Measurements from ENCODE around the gene PLEKHG5.

DNA sequence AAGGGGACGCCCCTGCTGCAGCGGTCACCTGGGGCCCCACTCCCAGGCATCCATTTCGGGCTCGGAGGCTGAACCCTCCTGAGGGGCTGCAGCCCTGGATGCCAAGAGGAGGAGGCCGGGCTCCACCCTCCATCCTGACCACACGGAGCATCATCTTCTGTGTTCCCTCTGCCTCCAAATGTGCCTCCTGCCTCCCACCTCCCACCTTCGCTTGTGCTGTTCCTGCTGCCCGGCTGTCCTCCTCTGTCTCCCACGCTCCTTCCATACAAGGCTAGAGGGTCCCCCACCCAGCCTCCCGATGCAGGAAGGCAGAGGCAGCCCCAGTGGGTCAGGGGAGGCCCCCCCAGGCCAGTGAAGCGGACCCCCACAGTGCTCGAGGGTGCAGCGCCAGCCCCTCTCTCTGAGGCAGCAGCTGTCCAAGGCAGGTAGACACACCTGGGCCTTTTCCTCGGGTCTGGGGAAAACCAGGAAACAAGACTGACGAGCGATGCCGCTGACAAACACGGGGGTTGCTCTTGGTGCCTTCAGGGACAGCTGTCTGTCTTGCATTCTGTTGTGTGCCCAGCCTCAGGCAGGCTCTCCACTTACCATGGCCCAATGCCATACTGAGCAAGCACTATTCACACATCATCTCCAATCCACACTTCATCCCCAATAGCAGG, 16.8 kb upstream of the PLEKHG5 start:
- TF ChIP-seq TAF1 (conservative IDR thresholded peaks at IDR 0.05) (no peak), GABPA (IDR thresholded peaks at IDR 0.05 in 1 of 2, conservative IDR thresholded peaks at IDR 0.05 in 1 of 2) (no peak), RXRA (IDR thresholded peaks at IDR 0.05) (no peak)
- TF ChIP-seq, protein P1, sequence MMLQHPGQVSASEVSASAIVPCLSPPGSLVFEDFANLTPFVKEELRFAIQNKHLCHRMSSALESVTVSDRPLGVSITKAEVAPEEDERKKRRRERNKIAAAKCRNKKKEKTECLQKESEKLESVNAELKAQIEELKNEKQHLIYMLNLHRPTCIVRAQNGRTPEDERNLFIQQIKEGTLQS (IDR thresholded peaks at IDR 0.05) = no peak
- TF ChIP-seq, protein P2, sequence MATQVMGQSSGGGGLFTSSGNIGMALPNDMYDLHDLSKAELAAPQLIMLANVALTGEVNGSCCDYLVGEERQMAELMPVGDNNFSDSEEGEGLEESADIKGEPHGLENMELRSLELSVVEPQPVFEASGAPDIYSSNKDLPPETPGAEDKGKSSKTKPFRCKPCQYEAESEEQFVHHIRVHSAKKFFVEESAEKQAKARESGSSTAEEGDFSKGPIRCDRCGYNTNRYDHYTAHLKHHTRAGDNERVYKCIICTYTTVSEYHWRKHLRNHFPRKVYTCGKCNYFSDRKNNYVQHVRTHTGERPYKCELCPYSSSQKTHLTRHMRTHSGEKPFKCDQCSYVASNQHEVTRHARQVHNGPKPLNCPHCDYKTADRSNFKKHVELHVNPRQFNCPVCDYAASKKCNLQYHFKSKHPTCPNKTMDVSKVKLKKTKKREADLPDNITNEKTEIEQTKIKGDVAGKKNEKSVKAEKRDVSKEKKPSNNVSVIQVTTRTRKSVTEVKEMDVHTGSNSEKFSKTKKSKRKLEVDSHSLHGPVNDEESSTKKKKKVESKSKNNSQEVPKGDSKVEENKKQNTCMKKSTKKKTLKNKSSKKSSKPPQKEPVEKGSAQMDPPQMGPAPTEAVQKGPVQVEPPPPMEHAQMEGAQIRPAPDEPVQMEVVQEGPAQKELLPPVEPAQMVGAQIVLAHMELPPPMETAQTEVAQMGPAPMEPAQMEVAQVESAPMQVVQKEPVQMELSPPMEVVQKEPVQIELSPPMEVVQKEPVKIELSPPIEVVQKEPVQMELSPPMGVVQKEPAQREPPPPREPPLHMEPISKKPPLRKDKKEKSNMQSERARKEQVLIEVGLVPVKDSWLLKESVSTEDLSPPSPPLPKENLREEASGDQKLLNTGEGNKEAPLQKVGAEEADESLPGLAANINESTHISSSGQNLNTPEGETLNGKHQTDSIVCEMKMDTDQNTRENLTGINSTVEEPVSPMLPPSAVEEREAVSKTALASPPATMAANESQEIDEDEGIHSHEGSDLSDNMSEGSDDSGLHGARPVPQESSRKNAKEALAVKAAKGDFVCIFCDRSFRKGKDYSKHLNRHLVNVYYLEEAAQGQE (IDR thresholded peaks at IDR 0.05) = no peak
- TF ChIP-seq, protein P3, sequence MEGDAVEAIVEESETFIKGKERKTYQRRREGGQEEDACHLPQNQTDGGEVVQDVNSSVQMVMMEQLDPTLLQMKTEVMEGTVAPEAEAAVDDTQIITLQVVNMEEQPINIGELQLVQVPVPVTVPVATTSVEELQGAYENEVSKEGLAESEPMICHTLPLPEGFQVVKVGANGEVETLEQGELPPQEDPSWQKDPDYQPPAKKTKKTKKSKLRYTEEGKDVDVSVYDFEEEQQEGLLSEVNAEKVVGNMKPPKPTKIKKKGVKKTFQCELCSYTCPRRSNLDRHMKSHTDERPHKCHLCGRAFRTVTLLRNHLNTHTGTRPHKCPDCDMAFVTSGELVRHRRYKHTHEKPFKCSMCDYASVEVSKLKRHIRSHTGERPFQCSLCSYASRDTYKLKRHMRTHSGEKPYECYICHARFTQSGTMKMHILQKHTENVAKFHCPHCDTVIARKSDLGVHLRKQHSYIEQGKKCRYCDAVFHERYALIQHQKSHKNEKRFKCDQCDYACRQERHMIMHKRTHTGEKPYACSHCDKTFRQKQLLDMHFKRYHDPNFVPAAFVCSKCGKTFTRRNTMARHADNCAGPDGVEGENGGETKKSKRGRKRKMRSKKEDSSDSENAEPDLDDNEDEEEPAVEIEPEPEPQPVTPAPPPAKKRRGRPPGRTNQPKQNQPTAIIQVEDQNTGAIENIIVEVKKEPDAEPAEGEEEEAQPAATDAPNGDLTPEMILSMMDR (IDR thresholded peaks at IDR 0.05; ENCODE audit: low read depth, low read length, missing input control) = no peak
- TF ChIP-seq, protein P4, sequence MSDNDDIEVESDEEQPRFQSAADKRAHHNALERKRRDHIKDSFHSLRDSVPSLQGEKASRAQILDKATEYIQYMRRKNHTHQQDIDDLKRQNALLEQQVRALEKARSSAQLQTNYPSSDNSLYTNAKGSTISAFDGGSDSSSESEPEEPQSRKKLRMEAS (IDR thresholded peaks at IDR 0.05) = no peak
- TF ChIP-seq, protein P5, sequence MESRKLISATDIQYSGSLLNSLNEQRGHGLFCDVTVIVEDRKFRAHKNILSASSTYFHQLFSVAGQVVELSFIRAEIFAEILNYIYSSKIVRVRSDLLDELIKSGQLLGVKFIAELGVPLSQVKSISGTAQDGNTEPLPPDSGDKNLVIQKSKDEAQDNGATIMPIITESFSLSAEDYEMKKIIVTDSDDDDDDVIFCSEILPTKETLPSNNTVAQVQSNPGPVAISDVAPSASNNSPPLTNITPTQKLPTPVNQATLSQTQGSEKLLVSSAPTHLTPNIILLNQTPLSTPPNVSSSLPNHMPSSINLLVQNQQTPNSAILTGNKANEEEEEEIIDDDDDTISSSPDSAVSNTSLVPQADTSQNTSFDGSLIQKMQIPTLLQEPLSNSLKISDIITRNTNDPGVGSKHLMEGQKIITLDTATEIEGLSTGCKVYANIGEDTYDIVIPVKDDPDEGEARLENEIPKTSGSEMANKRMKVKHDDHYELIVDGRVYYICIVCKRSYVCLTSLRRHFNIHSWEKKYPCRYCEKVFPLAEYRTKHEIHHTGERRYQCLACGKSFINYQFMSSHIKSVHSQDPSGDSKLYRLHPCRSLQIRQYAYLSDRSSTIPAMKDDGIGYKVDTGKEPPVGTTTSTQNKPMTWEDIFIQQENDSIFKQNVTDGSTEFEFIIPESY (IDR thresholded peaks at IDR 0.05) = no peak
